AG04450 (cell line): Measurements from ENCODE around the gene MECP2. TPM values are rescaled to one million over a fixed set of nuclear protein-coding genes. Genes with fewer than 3 reads are reported as not detected.

Experiments used
- CTCF ChIA-PET: fragments of 300-600, 350-600 bp; formaldehyde crosslinking; extraction: SDS; loops from one replicate; lab custom pipeline; 2022; ENCODE audit warnings: antibody characterized with exemption, inconsistent platforms; lab: Charles Lee
- POLR2A ChIA-PET: fragments of 350-600 bp; formaldehyde crosslinking; extraction: SDS; loops from one replicate; lab custom pipeline; 2021; ENCODE audit warnings: antibody characterized with exemption, inconsistent platforms; lab: Yijun Ruan, JAX
- DNase-seq: peaks from one replicate; pipeline ENCODE4 v3.0.0-alpha.2; 2011; ENCODE audit warnings: low read depth, low spot score
- H3K27ac ChIP-seq: one replicate; pipeline ENCODE4 v1.5.1; 2012; ENCODE audit warnings: low read depth, low read length, control low read depth
- H3K27me3 ChIP-seq: one replicate; pipeline ENCODE4 v1.6.0; 2012; ENCODE audit warnings: low read length; ENCODE audit not compliant: control insufficient read depth, insufficient read depth
- H3K4me3 ChIP-seq: 2 replicates; pipeline ENCODE4 v1.5.1; 2011; ENCODE audit warnings: mild to moderate bottlenecking, low read depth, low read length, control low read depth
- H3K9me3 ChIP-seq: 2 replicates; pipeline ENCODE4 v1.5.1; 2012; ENCODE audit warnings: low read length; ENCODE audit not compliant: control insufficient read depth, insufficient read depth
- CTCF ChIP-seq: IDR thresholded peaks from 2 replicates; pipeline ENCODE4 v1.5.1; 2011; ENCODE audit warnings: low read depth, low read length, control low read depth, inconsistent platforms
- polyA plus RNA-seq: library from polyadenylated mRNA; depleted of rRNA; stranded (reverse); fragments of >200 nt; gene quantifications from 2 replicates; pipeline ENCODE4 v1.2.3, GENCODE V29; 2011

The MECP2 gene
- polyA plus RNA-seq, 1 experiment, result 12.8 TPM

DNA sequence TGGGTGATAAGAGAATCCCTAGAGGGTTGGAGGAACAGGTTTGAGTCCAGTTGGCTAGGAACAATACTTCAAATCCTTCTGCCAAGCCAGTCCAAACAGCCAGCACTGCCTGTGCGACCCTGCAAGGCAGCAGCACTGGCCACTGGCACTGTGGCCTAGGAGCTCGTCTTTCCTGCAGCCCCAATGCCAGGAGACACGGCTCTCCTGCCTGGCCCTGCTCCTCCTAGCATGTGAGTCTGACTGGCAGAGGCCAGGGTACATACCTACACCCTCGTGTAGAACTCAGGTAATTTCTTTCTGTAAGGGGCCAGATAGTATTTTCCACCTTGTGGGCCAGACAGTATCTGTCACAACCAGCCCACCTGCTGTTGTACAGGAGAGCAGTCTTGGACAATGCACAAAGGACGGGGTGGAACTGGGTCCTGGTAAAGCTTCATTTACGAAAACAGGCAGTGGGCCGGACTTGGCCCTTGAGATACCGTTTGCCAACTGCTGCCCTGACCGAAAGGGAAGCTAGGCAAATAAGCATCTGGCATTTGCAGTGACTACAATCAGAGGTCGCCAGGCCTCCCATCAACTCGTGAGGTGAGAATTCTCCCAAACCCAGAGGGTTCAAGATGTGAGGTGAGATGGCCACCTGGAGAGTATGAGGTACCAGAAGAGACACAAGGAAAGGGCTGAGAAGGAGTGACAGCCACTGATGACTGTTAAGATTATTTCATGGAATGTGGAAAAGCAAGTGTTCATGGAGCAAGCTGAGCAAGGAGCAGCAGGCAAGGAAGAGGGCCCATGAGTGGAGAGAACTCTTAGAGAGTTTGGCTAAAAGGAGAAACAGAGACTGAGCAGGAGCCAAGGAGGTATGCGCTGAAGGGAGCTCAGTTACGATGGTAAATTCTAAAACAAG lies 48.1 kb downstream of the MECP2 start:
- no peak overlapping the region for H3K4me3 ChIP-seq
- CTCF ChIA-PET, result interaction anchor here (0.5 to 0.7 kb wide), 2 partner anchors 9 to 57 kb away, joined by 3 read pairs; no protein-coding TSS in a partner anchor
- no peak overlapping the region for H3K27ac ChIP-seq

GRCh38 chrX:154048398-154048797 lies 49.1 kb downstream of the MECP2 start:
- CTCF ChIA-PET, result no interaction called here
- no peaks in the 10 kb centered on the region for H3K27me3 ChIP-seq
- POLR2A ChIA-PET, result no interaction called here
- no peak overlapping the region for H3K27ac ChIP-seq
- no peak overlapping the region for H3K4me3 ChIP-seq
- no peak for TF ChIP-seq CTCF
- no peak for DNase-seq
- no peaks in the 10 kb centered on the region for H3K9me3 ChIP-seq

More for the DNA sequence above, 48.1 kb downstream of the MECP2 start:
- Histone ChIP-seq H3K27me3 (no peaks in the 10 kb centered on the region), H3K9me3 (no peaks in the 10 kb centered on the region)
- no peak for DNase-seq
- POLR2A ChIA-PET, result no interaction called here
- TF ChIP-seq CTCF, result no peak

DNA sequence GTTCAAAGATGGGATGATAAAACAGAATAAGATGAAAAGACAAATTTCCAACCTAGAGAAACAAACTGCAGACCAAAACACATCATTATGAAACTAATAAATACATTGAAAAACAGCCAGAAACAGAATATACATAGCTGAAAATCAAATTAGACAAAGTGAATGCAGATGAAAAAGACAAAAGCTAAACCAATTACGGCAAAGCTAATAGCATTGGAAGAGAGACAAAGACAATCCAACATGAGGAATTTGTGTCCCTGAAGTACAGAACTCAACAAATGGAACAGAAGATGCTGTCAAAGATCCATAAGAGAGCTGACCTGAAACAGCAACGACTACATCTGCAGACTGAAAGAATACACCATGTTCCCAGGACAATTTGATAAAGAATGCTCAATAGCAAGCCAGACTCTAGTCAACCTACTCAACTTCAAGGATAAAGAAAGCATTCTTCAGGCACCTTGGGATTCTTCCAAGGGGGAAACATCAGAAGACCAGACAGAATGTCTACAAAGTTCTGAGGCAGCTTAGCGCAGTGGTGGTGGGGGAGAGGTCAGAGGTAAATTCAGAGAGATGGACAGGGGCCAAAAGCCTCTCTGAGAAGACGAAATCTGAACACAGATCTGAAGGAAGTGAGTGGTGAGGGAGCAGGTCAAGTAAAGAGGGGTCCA lies 50.4 kb downstream of the MECP2 start:
- CTCF ChIA-PET, result interaction anchor here (0.6 to 1.1 kb wide), 2 partner anchors 10 to 34 kb away, joined by 3 to 5 read pairs; no protein-coding TSS in a partner anchor
- no peak for DNase-seq
- TF ChIP-seq CTCF, result no peak
- H3K27ac ChIP-seq, result peak overlapping the region; percentile 71
- H3K9me3 ChIP-seq, result no peaks in the 10 kb centered on the region
- no peaks in the 10 kb centered on the region for H3K27me3 ChIP-seq
- H3K4me3 ChIP-seq, result no peak overlapping the region
- POLR2A ChIA-PET, result no interaction called here

- ChIA-PET CTCF (interaction anchor here (0.6 to 1.1 kb wide), 2 partner anchors 10 to 33 kb away, joined by 3 to 5 read pairs; no protein-coding TSS in a partner anchor), POLR2A (no interaction called here)
- peak; percentile 22; the same call in 1 of the 2 replicates for TF ChIP-seq CTCF
- peak; percentile 48 for DNase-seq
- Histone ChIP-seq H3K4me3 (no peak overlapping the region), H3K27me3 (no peaks in the 10 kb centered on the region), H3K27ac (peak overlapping the region; percentile 71), H3K9me3 (no peaks in the 10 kb centered on the region)
Measured at GRCh38 chrX:154046031-154046781, 51.3 kb downstream of the MECP2 start.
